CD4-positive, alpha-beta memory T cell (primary cell): ENCODE results near the gene NPFF. TPM values are rescaled to one million over a fixed set of nuclear protein-coding genes. Genes with fewer than 3 reads are reported as not detected.

Experiments
- CTCF ChIA-PET: fragments of 350-600 bp; sonication (Branson Sonifier 250); formaldehyde crosslinking; loops from one replicate; lab custom pipeline; 2021; ENCODE audit warnings: inconsistent platforms; ENCODE audit not compliant: partially characterized antibody; lab: Charles Lee
- POLR2A ChIA-PET: fragments of 350-600 bp; sonication (Branson Sonifier 250); formaldehyde crosslinking; loops from one replicate; lab custom pipeline; 2021; ENCODE audit not compliant: partially characterized antibody; lab: Charles Lee
- DNase-seq, 5 donors: peaks; one replicate each; pipeline versions ENCODE4 v3.0.0 to v3.0.0-alpha.2; 2020 to 2022; ENCODE audit warnings: mixed read lengths in 1 of 5
- H3K27ac ChIP-seq: one replicate; pipeline ENCODE4 v1.7.0; 2013; ENCODE audit warnings: low read depth, low read length
- H3K27me3 ChIP-seq: 2 replicates; pipeline ENCODE4 v1.7.0; 2013; ENCODE audit warnings: mild to moderate bottlenecking, low read length, moderate library complexity; ENCODE audit not compliant: insufficient read depth
- H3K36me3 ChIP-seq: 2 replicates; pipeline ENCODE4 v1.7.0; 2013; ENCODE audit warnings: mild to moderate bottlenecking, low read length, moderate library complexity; ENCODE audit not compliant: insufficient read depth
- H3K4me1 ChIP-seq: 2 replicates; pipeline ENCODE4 v1.7.0; 2013; ENCODE audit warnings: mild to moderate bottlenecking, low read length, moderate library complexity; ENCODE audit not compliant: insufficient read depth
- H3K4me3 ChIP-seq, 2 donors: one replicate each; pipeline ENCODE4 v1.7.0; 2013; ENCODE audit warnings: low read length in 2 of 2, mild to moderate bottlenecking in 1 of 2
- H3K9me3 ChIP-seq, 2 donors: one replicate each; pipeline ENCODE4 v1.7.0; 2013; ENCODE audit warnings: low read length in 2 of 2, control low read depth in 1 of 2; ENCODE audit not compliant: control insufficient read depth in 1 of 2
- H3K27ac Mint-ChIP-seq, 7 donors: one replicate each; pipeline ENCODE4 v1.8.0; 2020 to 2021; ENCODE audit warnings: mixed read lengths in 7 of 7, mild to moderate bottlenecking in 6 of 7, inconsistent platforms in 3 of 7, moderate library complexity in 3 of 7
- H3K27me3 Mint-ChIP-seq, 2 donors: one replicate each; pipeline ENCODE4 v1.8.0; 2020 to 2021; ENCODE audit warnings: mixed read lengths in 2 of 2
- H3K36me3 Mint-ChIP-seq, 2 donors: one replicate each; pipeline ENCODE4 v1.8.0; 2020 to 2021; ENCODE audit warnings: mixed read lengths in 2 of 2, inconsistent platforms in 1 of 2, mild to moderate bottlenecking in 1 of 2
- H3K4me1 Mint-ChIP-seq, 4 donors: one replicate each; pipeline ENCODE4 v1.8.0; 2020 to 2021; ENCODE audit warnings: mixed read lengths in 4 of 4, mild to moderate bottlenecking in 1 of 4
- H3K4me3 Mint-ChIP-seq, 8 donors: one replicate each; pipeline ENCODE4 v1.8.0; 2020 to 2021; ENCODE audit warnings: mixed read lengths in 8 of 8, mild to moderate bottlenecking in 7 of 8, moderate library complexity in 6 of 8, inconsistent platforms in 3 of 8
- H3K9me3 Mint-ChIP-seq, 8 donors: one replicate each; pipeline ENCODE4 v1.8.0; 2020 to 2021; ENCODE audit warnings: mixed read lengths in 8 of 8, mild to moderate bottlenecking in 5 of 8, inconsistent platforms in 3 of 8, moderate library complexity in 1 of 8
- intact Hi-C: fragments of 100-400 bp; cut with micrococcal nuclease; formaldehyde crosslinking; loops from one replicate; pipeline ENCODE4 v1.15.1; 2023
- polyA plus RNA-seq, 2 donors: library from polyadenylated mRNA; unstranded; fragments of 300-500 nt; fragmentation: Illumina TruSeq; gene quantifications; one replicate each; pipeline ENCODE4 v1.2.3, GENCODE V29; 2021
- total RNA-seq, 2 experiments: library from RNA; stranded (reverse); gene quantifications; one replicate each; pipeline ENCODE4 v1.2.3, GENCODE V29; 2021

The NPFF gene
- total and polyA plus RNA-seq, 4 experiments from 2014 or later = not detected

DNA sequence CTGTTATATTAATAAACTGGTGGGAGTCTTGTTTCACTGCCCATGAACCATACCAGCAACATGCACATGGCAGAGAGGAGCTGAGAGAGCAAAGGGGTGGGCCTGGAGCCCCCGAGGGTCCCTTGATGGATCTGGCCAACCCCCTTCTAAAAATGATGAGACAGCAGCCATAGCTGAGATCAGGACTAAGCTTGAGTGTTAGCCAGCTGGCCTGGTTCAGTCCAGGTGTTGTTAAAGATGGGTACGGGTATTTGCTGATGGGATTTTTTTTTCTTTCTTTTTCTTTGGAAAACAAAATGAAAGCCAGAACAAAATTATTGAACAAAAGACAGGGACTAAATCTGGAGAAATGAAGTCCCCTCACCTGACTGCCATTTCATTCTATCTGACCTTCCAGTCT is 39.4 kb downstream of the NPFF start:
- Histone ChIP-seq H3K9me3 (no peaks in the 10 kb centered on the region), H3K27ac (no peak overlapping the region), H3K4me3 (no peak overlapping the region), H3K27me3 (no peaks in the 10 kb centered on the region), H3K4me1 (peaks cover 14% of the 10 kb centered on the region), H3K36me3 (peaks cover 94% of the 10 kb centered on the region)
- H3K4me1 Mint-ChIP-seq = peaks cover 26 to 41% (median 34%) of the 10 kb centered on the region in 4 donors
- POLR2A ChIA-PET = interaction anchor here (0.6 to 1.7 kb wide), 3 partner anchors 13 to 33 kb away, joined by 3 to 4 read pairs (median 4); partner anchors contain the start of gene TARBP2
- DNase-seq = no peak
- peak overlapping the region in 3 of 7 donors; percentile 1 to 77 (median 30) for H3K27ac Mint-ChIP-seq
- CTCF ChIA-PET = interaction anchor here (1.2 to 1.3 kb wide), 2 partner anchors 9 to 401 kb away, joined by 3 to 4 read pairs; no protein-coding TSS in a partner anchor
- H3K36me3 Mint-ChIP-seq = peaks cover 61 to 86% of the 10 kb centered on the region in 2 donors
- no peaks in the 10 kb centered on the region for H3K27me3 Mint-ChIP-seq
- H3K4me3 Mint-ChIP-seq = no peak overlapping the region
- no peaks in the 10 kb centered on the region for H3K9me3 Mint-ChIP-seq
- intact Hi-C loops = no loop called here

DNA sequence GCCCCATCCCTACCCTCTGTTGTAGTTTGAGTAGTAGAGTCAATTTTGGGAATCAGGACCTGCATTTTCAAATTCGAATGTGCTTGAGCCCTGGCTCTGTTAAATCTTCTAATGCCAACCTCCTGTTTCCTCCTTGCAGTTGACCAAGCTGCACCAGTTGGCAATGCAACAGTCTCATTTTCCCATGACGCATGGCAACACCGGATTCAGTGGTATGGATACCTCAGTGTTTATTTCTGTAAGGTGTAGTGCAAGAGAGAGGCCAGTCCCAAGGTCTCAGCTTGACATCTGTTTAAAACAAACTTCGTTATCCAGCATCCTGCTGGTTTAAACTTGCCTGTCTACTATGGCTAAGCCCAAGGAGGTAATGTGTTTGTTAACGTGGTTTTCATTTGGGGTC is 40.2 kb downstream of the NPFF start:
- CTCF ChIA-PET = interaction anchor here (1.3 kb wide), 1 partner anchor 10 kb away, joined by 4 read pairs; no protein-coding TSS in a partner anchor
- DNase-seq = no peak
- Mint-ChIP-seq H3K9me3 (no peaks in the 10 kb centered on the region), H3K4me3 (no peak overlapping the region), H3K27ac (peak overlapping the region in 5 of 7 donors; percentile 15 to 69 (median 64)), H3K27me3 (no peaks in the 10 kb centered on the region), H3K36me3 (peaks cover 68 to 86% of the 10 kb centered on the region in 2 donors), H3K4me1 (peaks cover 20 to 38% (median 31%) of the 10 kb centered on the region in 4 donors)
- H3K27ac ChIP-seq = no peak overlapping the region
- intact Hi-C loops = no loop called here
- H3K36me3 ChIP-seq = peaks cover 94% of the 10 kb centered on the region
- H3K9me3 ChIP-seq = no peaks in the 10 kb centered on the region
- H3K27me3 ChIP-seq = no peaks in the 10 kb centered on the region
- POLR2A ChIA-PET = interaction anchor here (1.1 to 1.7 kb wide), 2 partner anchors 14 to 34 kb away, joined by 4 read pairs; partner anchors contain the start of gene TARBP2
- H3K4me1 ChIP-seq = peaks cover 6% of the 10 kb centered on the region
- H3K4me3 ChIP-seq = no peak overlapping the region

DNA sequence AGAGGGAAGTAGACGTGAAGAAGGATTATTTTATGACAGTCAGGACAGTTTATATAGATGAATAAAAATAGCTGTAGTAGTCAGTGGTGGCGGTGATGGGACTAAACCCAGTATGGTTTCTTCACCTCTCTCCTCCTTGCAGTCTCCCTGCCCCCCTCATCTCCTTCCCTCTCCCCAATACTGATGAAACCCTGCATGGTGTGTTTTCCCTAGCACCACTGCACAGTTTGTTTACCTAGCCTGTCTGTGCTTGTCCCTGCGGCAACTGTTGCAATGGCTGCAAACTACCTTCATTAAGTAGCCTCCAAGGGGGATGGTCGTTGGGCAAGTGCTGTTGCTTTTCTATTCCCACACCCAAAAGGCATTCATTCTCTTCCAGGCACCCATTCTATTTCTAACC is 40.6 kb downstream of the NPFF start:
- H3K27me3 Mint-ChIP-seq = no peaks in the 10 kb centered on the region
- POLR2A ChIA-PET = interaction anchor here (1.7 kb wide), 1 partner anchor 15 kb away, joined by 4 read pairs; no protein-coding TSS in a partner anchor
- H3K27ac ChIP-seq = no peak overlapping the region
- H3K27ac Mint-ChIP-seq = peak overlapping the region in 6 of 7 donors; percentile 15 to 69 (median 58)
- H3K4me3 ChIP-seq = no peak overlapping the region
- H3K9me3 Mint-ChIP-seq = no peaks in the 10 kb centered on the region
- intact Hi-C loops = no loop called here
- peaks cover 18 to 34% (median 27%) of the 10 kb centered on the region in 4 donors for H3K4me1 Mint-ChIP-seq
- CTCF ChIA-PET = no interaction called here
- no peak overlapping the region for H3K4me3 Mint-ChIP-seq
- no peaks in the 10 kb centered on the region for H3K9me3 ChIP-seq
- peaks cover 2% of the 10 kb centered on the region for H3K4me1 ChIP-seq
- H3K27me3 ChIP-seq = no peaks in the 10 kb centered on the region
- peaks cover 67 to 86% of the 10 kb centered on the region in 2 donors for H3K36me3 Mint-ChIP-seq
- peaks cover 94% of the 10 kb centered on the region for H3K36me3 ChIP-seq
- DNase-seq = no peak

DNA sequence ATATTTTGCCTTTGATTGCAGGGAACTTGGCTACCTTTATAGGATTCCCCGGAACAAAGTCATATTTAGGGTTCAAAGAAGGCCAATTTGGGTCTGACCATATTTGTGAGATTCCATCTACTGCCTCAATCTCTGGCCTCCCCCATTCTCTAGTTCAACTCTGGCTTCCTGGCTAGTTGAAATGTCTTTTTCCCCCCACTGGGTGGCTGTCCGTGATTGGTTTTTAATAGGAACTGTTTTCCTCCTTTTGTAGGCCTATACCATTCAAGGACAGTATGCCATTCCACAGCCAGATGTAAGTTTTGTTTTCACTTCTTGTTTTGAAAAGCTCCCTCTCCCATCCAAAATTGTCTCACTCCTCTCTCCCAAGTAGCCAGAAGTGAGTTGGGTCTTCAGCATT is 41.6 kb downstream of the NPFF start:
- H3K27ac Mint-ChIP-seq = peak overlapping the region in 5 of 7 donors; percentile 29 to 67 (median 48)
- H3K27me3 Mint-ChIP-seq = no peaks in the 10 kb centered on the region
- CTCF ChIA-PET = interaction anchor here (1.6 kb wide), 1 partner anchor 43 kb away, joined by 4 read pairs; no protein-coding TSS in a partner anchor

DNA sequence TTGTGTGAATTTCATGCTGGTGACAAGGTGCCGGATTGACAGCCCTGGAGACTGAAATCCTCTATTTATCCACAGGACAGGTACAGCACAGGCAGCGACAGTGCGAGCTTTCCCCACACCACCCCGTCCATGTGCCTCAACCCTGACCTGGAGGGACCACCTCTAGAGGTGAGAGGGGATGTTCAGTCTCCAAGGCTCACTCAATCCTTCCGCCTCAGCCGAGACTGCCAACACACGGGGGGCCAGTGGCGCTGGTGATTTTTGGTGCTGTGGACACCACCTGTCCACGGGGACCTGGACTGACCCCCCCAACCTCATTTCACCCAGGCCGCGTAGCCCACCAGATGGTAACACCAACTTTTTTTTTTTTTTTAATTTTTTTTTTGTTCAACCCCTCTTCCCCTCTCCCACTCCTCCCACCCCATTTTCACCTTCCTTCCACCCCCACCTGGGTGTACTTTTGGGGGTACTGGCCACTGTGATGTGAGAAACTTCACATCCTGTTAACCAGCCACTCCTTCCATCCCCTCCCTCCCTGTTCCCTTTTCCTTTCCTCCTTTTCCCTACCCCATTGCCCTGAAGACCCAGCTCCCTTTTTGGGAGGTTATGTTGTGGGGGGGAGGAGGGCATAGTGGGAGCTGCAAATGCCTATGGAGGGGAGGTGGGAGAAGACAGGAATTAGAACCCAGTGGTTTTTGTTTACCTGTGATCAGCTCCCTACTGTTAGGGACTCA is 42.4 kb downstream of the NPFF start:
- H3K4me1 Mint-ChIP-seq = peaks cover 19 to 41% (median 30%) of the 10 kb centered on the region in 4 donors
- ChIA-PET CTCF (interaction anchor here (1.6 kb wide), 1 partner anchor 44 kb away, joined by 4 read pairs; no protein-coding TSS in a partner anchor), POLR2A (interaction anchor here (1.1 kb wide), 1 partner anchor 36 kb away, joined by 7 read pairs; the partner anchor contains the start of gene TARBP2)

More for the DNA sequence above, 41.6 kb downstream of the NPFF start:
- intact Hi-C loops = no loop called here
- no peaks in the 10 kb centered on the region for H3K9me3 ChIP-seq
- H3K4me1 ChIP-seq = no peaks in the 10 kb centered on the region
- no peak overlapping the region for H3K4me3 ChIP-seq
- Mint-ChIP-seq H3K36me3 (peaks cover 68 to 87% of the 10 kb centered on the region in 2 donors), H3K9me3 (no peaks in the 10 kb centered on the region), H3K4me1 (peaks cover 14 to 33% (median 25%) of the 10 kb centered on the region in 4 donors), H3K4me3 (no peak overlapping the region)
- H3K27ac ChIP-seq = no peak overlapping the region
- peaks cover 97% of the 10 kb centered on the region for H3K36me3 ChIP-seq
- DNase-seq = no peak
- POLR2A ChIA-PET = no interaction called here
- H3K27me3 ChIP-seq = no peaks in the 10 kb centered on the region

DNA sequence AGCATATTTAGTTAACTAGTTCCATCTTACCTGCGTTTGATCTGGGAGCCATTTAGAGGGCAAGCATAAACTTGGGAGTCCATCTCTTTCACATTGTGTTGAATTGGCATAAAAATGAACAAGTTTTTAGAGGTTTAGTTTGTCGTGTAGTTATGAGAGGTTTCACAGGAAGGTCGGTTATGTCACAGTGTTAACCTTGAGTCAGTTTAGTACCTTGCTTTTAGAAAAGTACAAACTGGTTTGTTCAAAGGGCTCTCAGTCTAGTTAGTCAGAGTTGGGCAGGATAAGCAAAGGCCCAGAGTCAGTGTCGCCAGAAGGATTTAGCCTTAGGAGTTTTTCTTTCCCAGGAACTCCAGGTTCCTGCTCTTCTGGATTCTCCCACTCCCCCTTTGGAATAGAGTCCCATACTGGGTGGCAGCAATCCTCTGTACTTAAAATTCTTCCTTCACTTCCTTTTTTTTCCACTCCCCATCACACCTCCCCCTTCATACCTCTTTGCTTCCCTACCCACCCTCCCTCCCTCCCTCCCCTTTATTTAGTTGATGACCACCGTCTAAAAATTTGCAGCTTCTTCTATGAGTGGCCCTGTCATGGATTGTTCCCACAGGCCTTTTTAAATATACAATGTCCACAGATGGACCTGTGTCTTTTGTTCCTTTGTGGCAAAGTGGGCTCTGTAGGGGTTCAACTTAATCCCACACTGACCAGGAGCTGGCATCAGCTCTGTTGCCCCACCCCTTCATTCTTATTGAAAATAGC is 43.3 kb downstream of the NPFF start:
- Histone ChIP-seq H3K27ac (no peak overlapping the region), H3K9me3 (no peaks in the 10 kb centered on the region), H3K4me3 (no peak overlapping the region), H3K27me3 (no peaks in the 10 kb centered on the region), H3K4me1 (no peaks in the 10 kb centered on the region), H3K36me3 (peaks cover 97% of the 10 kb centered on the region)
- Mint-ChIP-seq H3K36me3 (peaks cover 79 to 96% of the 10 kb centered on the region in 2 donors), H3K9me3 (no peaks in the 10 kb centered on the region), H3K4me1 (peaks cover 21 to 46% (median 33%) of the 10 kb centered on the region in 4 donors), H3K27ac (peak overlapping the region in 4 of 7 donors; percentile 33 to 70 (median 42)), H3K27me3 (no peaks in the 10 kb centered on the region), H3K4me3 (no peak overlapping the region)
- ChIA-PET CTCF (interaction anchor here (1.6 kb wide), 1 partner anchor 44 kb away, joined by 4 read pairs; no protein-coding TSS in a partner anchor), POLR2A (interaction anchor here (1.1 kb wide), 1 partner anchor 37 kb away, joined by 7 read pairs; the partner anchor contains the start of gene TARBP2)
- intact Hi-C loops = no loop called here
- DNase-seq = no peak

More for the DNA sequence above, 42.4 kb downstream of the NPFF start:
- peaks cover 73 to 92% of the 10 kb centered on the region in 2 donors for H3K36me3 Mint-ChIP-seq
- H3K27ac ChIP-seq = no peak overlapping the region
- H3K4me3 ChIP-seq = no peak overlapping the region
- no peaks in the 10 kb centered on the region for H3K9me3 ChIP-seq
- peak overlapping the region in 4 of 7 donors; percentile 36 to 73 (median 60) for H3K27ac Mint-ChIP-seq
- intact Hi-C loops = no loop called here
- no peaks in the 10 kb centered on the region for H3K4me1 ChIP-seq
- DNase-seq = no peak
- no peaks in the 10 kb centered on the region for H3K9me3 Mint-ChIP-seq
- H3K27me3 ChIP-seq = no peaks in the 10 kb centered on the region
- H3K27me3 Mint-ChIP-seq = no peaks in the 10 kb centered on the region
- H3K4me3 Mint-ChIP-seq = no peak overlapping the region
- peaks cover 99% of the 10 kb centered on the region for H3K36me3 ChIP-seq
